Sigmoid colon (tissue), 7 donors: ENCODE data around the gene CCDC68. TPM values are rescaled to one million over a fixed set of nuclear protein-coding genes. Genes with fewer than 3 reads are reported as not detected.

ENCODE experiments used
- DNase-seq: peaks from one replicate; pipeline ENCODE4 v3.0.0-alpha.2; 2019
- H3K27ac ChIP-seq, 4 donors: fragments of 200-600 bp; sonication (generic); one replicate each; pipeline ENCODE4 v1.5.1; 2016 to 2019; ENCODE audit warnings: mild to moderate bottlenecking in 1 of 4
- H3K27me3 ChIP-seq, 3 donors: fragments of 200-600 bp; sonication (generic); one replicate each; pipeline ENCODE4 v1.5.1; 2019; ENCODE audit warnings: mild to moderate bottlenecking in 1 of 3
- H3K36me3 ChIP-seq, 4 donors: fragments of 200-600 bp; sonication (generic); one replicate each; pipeline ENCODE4 v1.5.1; 2016 to 2019
- H3K4me1 ChIP-seq, 4 donors: fragments of 200-600 bp; sonication (generic); one replicate each; pipeline ENCODE4 v1.5.1; 2017 to 2019
- H3K4me3 ChIP-seq, 4 donors: fragments of 200-600 bp; sonication (generic); one replicate each; pipeline ENCODE4 v1.5.1; 2017 to 2019; ENCODE audit warnings: mild to moderate bottlenecking in 2 of 4, moderate library complexity in 1 of 4
- H3K9me3 ChIP-seq, 4 donors: fragments of 200-600 bp in 3 of 4; sonication (generic) in 3 of 4; one replicate each; pipeline versions ENCODE4 v1.5.1 to v1.6.1; 2013 to 2019
- EP300 ChIP-seq, 4 donors: sonication (generic); formaldehyde crosslinking; IDR thresholded peaks; one replicate each; pipeline ENCODE4 v1.6.1; 2017; ENCODE audit warnings: antibody characterized with exemption in 4 of 4
- POLR2A ChIP-seq, 2 donors: fragments of 450-650 bp; IDR thresholded peaks; one replicate each; pipeline ENCODE4 v1.6.1; 2016; ENCODE audit warnings: antibody characterized with exemption in 2 of 2, mild to moderate bottlenecking in 2 of 2, moderate library complexity in 2 of 2
- POLR2AphosphoS5 ChIP-seq, 4 donors: sonication (generic); formaldehyde crosslinking; IDR thresholded peaks; one replicate each; pipeline ENCODE4 v1.6.1; 2017; ENCODE audit warnings: antibody characterized with exemption in 4 of 4
- WGBS, 2 donors: extraction: QIAGEN DNeasy Blood & Tissue Kit; methylation state at CpG; one replicate each; pipeline ENCODE4 v1.1.7; 2013; 5-methylcytosine and 5-hydroxymethylcytosine counted together
- intact Hi-C: fragments of 100-400 bp; cut with DNase I; formaldehyde crosslinking; loops from one replicate; pipeline ENCODE4 v1.15.1; 2023
- polyA plus RNA-seq, 3 donors: library from polyadenylated mRNA; stranded (reverse); fragments of 200-250 nt; gene quantifications; one replicate each; pipeline ENCODE4 v1.2.3, GENCODE V29; 2013
- total RNA-seq, 4 donors: library from RNA; depleted of rRNA; stranded (reverse); fragments of >200 nt; gene quantifications; one replicate each; pipeline ENCODE4 v1.1.0, GENCODE V29; 2016
- TF ChIP-seq, protein P1 (sequence below), 4 experiments: fragments of 450-650 bp in 3 of 4; fragments of 200-600 bp in 1 of 4; IDR thresholded peaks; one replicate each; pipeline ENCODE4 v1.5.1; 2016 to 2019; ENCODE audit warnings: antibody characterized with exemption in 4 of 4, mild to moderate bottlenecking in 3 of 4, moderate library complexity in 2 of 4
- donor health status: healthy with polysubstance abuse.
- donor health status: Bipolar disorder and iron deficiency.
- donor health status: healthy.

Gene CCDC68
- total and polyA plus RNA-seq, 7 donors, result 3.1 to 42.3 (median 5.5) TPM

- no peaks in the 10 kb centered on the region for H3K9me3 ChIP-seq
- H3K36me3 ChIP-seq, result no peaks in the 10 kb centered on the region
- peaks cover 7 to 18% (median 10%) of the 10 kb centered on the region in 3 donors for H3K27me3 ChIP-seq
- H3K4me3 ChIP-seq, result peak overlapping the region in 1 of 4 donors; percentile 36
- intact Hi-C loops, result no loop called here
- H3K27ac ChIP-seq, result no peak overlapping the region
- no peak for DNase-seq
- WGBS, 2 donors, result 9 to 58% methylated on average over 5 of the region's 5 CpGs
- H3K4me1 ChIP-seq, result peaks cover 0 to 7% (median 5%) of the 10 kb centered on the region in 4 donors
- no peak for TF ChIP-seq EP300 (IDR thresholded peaks at IDR 0.05)
- no peak for TF ChIP-seq POLR2AphosphoS5 (IDR thresholded peaks at IDR 0.05)
- TF ChIP-seq POLR2A (IDR thresholded peaks at IDR 0.05), result no peak
- TF ChIP-seq, protein P1, sequence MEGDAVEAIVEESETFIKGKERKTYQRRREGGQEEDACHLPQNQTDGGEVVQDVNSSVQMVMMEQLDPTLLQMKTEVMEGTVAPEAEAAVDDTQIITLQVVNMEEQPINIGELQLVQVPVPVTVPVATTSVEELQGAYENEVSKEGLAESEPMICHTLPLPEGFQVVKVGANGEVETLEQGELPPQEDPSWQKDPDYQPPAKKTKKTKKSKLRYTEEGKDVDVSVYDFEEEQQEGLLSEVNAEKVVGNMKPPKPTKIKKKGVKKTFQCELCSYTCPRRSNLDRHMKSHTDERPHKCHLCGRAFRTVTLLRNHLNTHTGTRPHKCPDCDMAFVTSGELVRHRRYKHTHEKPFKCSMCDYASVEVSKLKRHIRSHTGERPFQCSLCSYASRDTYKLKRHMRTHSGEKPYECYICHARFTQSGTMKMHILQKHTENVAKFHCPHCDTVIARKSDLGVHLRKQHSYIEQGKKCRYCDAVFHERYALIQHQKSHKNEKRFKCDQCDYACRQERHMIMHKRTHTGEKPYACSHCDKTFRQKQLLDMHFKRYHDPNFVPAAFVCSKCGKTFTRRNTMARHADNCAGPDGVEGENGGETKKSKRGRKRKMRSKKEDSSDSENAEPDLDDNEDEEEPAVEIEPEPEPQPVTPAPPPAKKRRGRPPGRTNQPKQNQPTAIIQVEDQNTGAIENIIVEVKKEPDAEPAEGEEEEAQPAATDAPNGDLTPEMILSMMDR (IDR thresholded peaks at IDR 0.05), result no peak
Observed at GRCh38 chr18:54957996-54958395, 1.3 kb downstream of the CCDC68 start.

- H3K4me1 ChIP-seq, result peaks cover 0 to 7% (median 5%) of the 10 kb centered on the region in 4 donors
- intact Hi-C loops, result no loop called here
- H3K9me3 ChIP-seq, result no peaks in the 10 kb centered on the region
- no peak overlapping the region for H3K27ac ChIP-seq
- no peak overlapping the region for H3K4me3 ChIP-seq
- WGBS, 2 donors, result 36 to 55% methylated on average over 2 of the region's 2 CpGs
- H3K36me3 ChIP-seq, result no peaks in the 10 kb centered on the region
- peaks cover 7 to 18% (median 10%) of the 10 kb centered on the region in 3 donors for H3K27me3 ChIP-seq
- no peak for DNase-seq
- TF ChIP-seq EP300 (IDR thresholded peaks at IDR 0.05), result no peak
- TF ChIP-seq POLR2AphosphoS5 (IDR thresholded peaks at IDR 0.05), result no peak
- TF ChIP-seq POLR2A (IDR thresholded peaks at IDR 0.05), result no peak
- TF ChIP-seq, protein P1 (IDR thresholded peaks at IDR 0.05), result no peak
Observed at GRCh38 chr18:54957296-54957832, 1.9 kb downstream of the CCDC68 start.

GRCh38 chr18:54956506-54956905 is 2.8 kb downstream of the CCDC68 start:
- WGBS, 2 donors, result 90 to 92% methylated on average over 3 of the region's 3 CpGs

GRCh38 chr18:54952026-54952425 is 7.2 kb downstream of the CCDC68 start:
- Histone ChIP-seq H3K9me3 (no peaks in the 10 kb centered on the region), H3K4me1 (no peaks in the 10 kb centered on the region), H3K27ac (no peak overlapping the region), H3K4me3 (no peak overlapping the region), H3K36me3 (no peaks in the 10 kb centered on the region), H3K27me3 (no peaks in the 10 kb centered on the region)
- intact Hi-C loops, result no loop called here
- DNase-seq, result no peak
- TF ChIP-seq, protein P1 (IDR thresholded peaks at IDR 0.05), result no peak
- TF ChIP-seq EP300 (IDR thresholded peaks at IDR 0.05), result no peak
- no peak for TF ChIP-seq POLR2AphosphoS5 (IDR thresholded peaks at IDR 0.05)
- TF ChIP-seq POLR2A (IDR thresholded peaks at IDR 0.05), result no peak

More at GRCh38 chr18:54956506-54956905, 2.8 kb downstream of the CCDC68 start:
- no peaks in the 10 kb centered on the region for H3K36me3 ChIP-seq
- intact Hi-C loops, result no loop called here
- DNase-seq, result no peak
- no peaks in the 10 kb centered on the region for H3K9me3 ChIP-seq
- H3K4me1 ChIP-seq, result peaks cover 0 to 7% (median 5%) of the 10 kb centered on the region in 4 donors
- no peak overlapping the region for H3K27ac ChIP-seq
- TF ChIP-seq EP300 (IDR thresholded peaks at IDR 0.05) (no peak), POLR2A (IDR thresholded peaks at IDR 0.05) (no peak)
- TF ChIP-seq, protein P1 (IDR thresholded peaks at IDR 0.05), result no peak
- no peak overlapping the region for H3K4me3 ChIP-seq
- H3K27me3 ChIP-seq, result peaks cover 7 to 18% (median 10%) of the 10 kb centered on the region in 3 donors

DNA sequence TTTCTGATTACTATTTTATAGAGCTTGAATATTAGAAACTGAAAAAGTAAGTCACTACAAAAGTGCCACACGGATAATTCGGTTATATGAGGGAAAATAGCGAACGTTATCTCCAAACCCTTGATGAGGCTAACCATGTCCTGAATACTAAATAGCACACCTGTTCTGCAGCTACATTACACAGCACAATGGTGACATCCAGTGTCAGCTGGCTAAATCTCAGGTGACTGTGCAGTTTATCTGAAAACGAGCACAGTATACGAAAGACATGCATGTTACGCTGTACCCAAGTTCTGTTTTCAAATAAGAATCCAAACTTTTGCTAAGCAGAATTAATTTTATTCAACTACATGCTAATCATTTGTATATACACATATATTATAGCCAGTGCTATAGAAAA is 9.0 kb downstream of the CCDC68 start:
- H3K36me3 ChIP-seq, result no peaks in the 10 kb centered on the region
- no peaks in the 10 kb centered on the region for H3K9me3 ChIP-seq
- H3K4me1 ChIP-seq, result peaks cover 0 to 7% (median 3%) of the 10 kb centered on the region in 4 donors
- no peak for DNase-seq
- no peak overlapping the region for H3K27ac ChIP-seq
- H3K4me3 ChIP-seq, result no peak overlapping the region
- WGBS, 2 donors, result 35 to 68% methylated on average over 7 of the region's 7 CpGs
- intact Hi-C loops, result no loop called here
- TF ChIP-seq, protein P1 (IDR thresholded peaks at IDR 0.05), result no peak
- TF ChIP-seq EP300 (IDR thresholded peaks at IDR 0.05) (no peak), POLR2A (IDR thresholded peaks at IDR 0.05) (no peak), POLR2AphosphoS5 (IDR thresholded peaks at IDR 0.05) (no peak)
- no peaks in the 10 kb centered on the region for H3K27me3 ChIP-seq
